ENCODE measurements around the gene ABCC12. TPM values are rescaled to one million over a fixed set of nuclear protein-coding genes. Genes with fewer than 3 reads are reported as not detected.

The ABCC12 gene
- total RNA-seq, 1 experiment from 2014 or later: not detected

GRCh38 chr16:48197294-48197693 lies 41.5 kb upstream of the ABCC12 start:
- no peaks in the 10 kb centered on the region for H3K36me3 Mint-ChIP-seq
- DNase-seq (ENCODE audit: low spot score) (no peak), ATAC-seq (no peak)
- H3K27me3 Mint-ChIP-seq (ENCODE audit: low read depth): no peaks in the 10 kb centered on the region
- TF ChIP-seq RELA (CRISPR knock-in tag; IDR thresholded peaks at IDR 0.05; ENCODE audit: borderline replicate concordance) (no peak), CBFB (CRISPR knock-in tag; IDR thresholded peaks at IDR 0.05; ENCODE audit: low read depth) (no peak), RORB (CRISPR knock-in tag; IDR thresholded peaks at IDR 0.05) (no peak), NR3C1 (CRISPR knock-in tag; conservative IDR thresholded peaks at IDR 0.05; ENCODE audit: low read depth) (no peak), MYBL2 (CRISPR knock-in tag; IDR thresholded peaks at IDR 0.05) (no peak), ZNF219 (CRISPR knock-in tag; IDR thresholded peaks at IDR 0.05; ENCODE audit: borderline replicate concordance) (no peak), JUN (CRISPR knock-in tag; IDR thresholded peaks at IDR 0.05) (no peak), MXD4 (CRISPR knock-in tag; IDR thresholded peaks at IDR 0.05; ENCODE audit: borderline replicate concordance) (no peak), ZNF532 (CRISPR knock-in tag; IDR thresholded peaks at IDR 0.05; ENCODE audit: borderline replicate concordance) (no peak), GABPB1 (CRISPR knock-in tag; IDR thresholded peaks at IDR 0.05) (no peak), ZNF232 (CRISPR knock-in tag; IDR thresholded peaks at IDR 0.05) (no peak), GTF2I (CRISPR knock-in tag; conservative IDR thresholded peaks at IDR 0.05) (no peak)
- TF ChIP-seq, protein P1, sequence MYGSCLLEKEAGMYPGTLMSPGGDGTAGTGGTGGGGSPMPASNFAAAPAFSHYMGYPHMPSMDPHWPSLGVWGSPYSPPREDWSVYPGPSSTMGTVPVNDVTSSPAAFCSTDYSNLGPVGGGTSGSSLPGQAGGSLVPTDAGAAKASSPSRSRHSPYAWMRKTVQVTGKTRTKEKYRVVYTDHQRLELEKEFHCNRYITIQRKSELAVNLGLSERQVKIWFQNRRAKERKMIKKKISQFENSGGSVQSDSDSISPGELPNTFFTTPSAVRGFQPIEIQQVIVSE (CRISPR knock-in tag; IDR thresholded peaks at IDR 0.05; ENCODE audit: borderline replicate concordance): no peak
- no peaks in the 10 kb centered on the region for H3K4me1 Mint-ChIP-seq
- no peak overlapping the region for H3K4me3 Mint-ChIP-seq
- no peak overlapping the region for H3K27ac Mint-ChIP-seq
- ChIA-PET CTCF (no interaction called here), POLR2A (no interaction called here)
- peaks cover 5% of the 10 kb centered on the region; the same call in 1 of the 2 replicates for H3K9me3 Mint-ChIP-seq

- H3K36me3 Mint-ChIP-seq: no peaks in the 10 kb centered on the region
- H3K4me3 Mint-ChIP-seq: no peak overlapping the region
- no peaks in the 10 kb centered on the region for H3K4me1 Mint-ChIP-seq
- no peak overlapping the region for H3K27ac Mint-ChIP-seq
- POLR2A ChIA-PET: no interaction called here
- no peak for ATAC-seq
- H3K27me3 Mint-ChIP-seq (ENCODE audit: low read depth): no peaks in the 10 kb centered on the region
- H3K9me3 Mint-ChIP-seq: peaks cover 5% of the 10 kb centered on the region; the same call in 1 of the 2 replicates
- no peak for DNase-seq (ENCODE audit: low spot score)
- CTCF ChIA-PET: no interaction called here
- no peak for TF ChIP-seq ESRRA (CRISPR knock-in tag; IDR thresholded peaks at IDR 0.05; ENCODE audit: borderline replicate concordance)
- TF ChIP-seq USF2 (CRISPR knock-in tag; IDR thresholded peaks at IDR 0.05): no peak
- TF ChIP-seq, protein P2, sequence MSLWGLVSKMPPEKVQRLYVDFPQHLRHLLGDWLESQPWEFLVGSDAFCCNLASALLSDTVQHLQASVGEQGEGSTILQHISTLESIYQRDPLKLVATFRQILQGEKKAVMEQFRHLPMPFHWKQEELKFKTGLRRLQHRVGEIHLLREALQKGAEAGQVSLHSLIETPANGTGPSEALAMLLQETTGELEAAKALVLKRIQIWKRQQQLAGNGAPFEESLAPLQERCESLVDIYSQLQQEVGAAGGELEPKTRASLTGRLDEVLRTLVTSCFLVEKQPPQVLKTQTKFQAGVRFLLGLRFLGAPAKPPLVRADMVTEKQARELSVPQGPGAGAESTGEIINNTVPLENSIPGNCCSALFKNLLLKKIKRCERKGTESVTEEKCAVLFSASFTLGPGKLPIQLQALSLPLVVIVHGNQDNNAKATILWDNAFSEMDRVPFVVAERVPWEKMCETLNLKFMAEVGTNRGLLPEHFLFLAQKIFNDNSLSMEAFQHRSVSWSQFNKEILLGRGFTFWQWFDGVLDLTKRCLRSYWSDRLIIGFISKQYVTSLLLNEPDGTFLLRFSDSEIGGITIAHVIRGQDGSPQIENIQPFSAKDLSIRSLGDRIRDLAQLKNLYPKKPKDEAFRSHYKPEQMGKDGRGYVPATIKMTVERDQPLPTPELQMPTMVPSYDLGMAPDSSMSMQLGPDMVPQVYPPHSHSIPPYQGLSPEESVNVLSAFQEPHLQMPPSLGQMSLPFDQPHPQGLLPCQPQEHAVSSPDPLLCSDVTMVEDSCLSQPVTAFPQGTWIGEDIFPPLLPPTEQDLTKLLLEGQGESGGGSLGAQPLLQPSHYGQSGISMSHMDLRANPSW (CRISPR knock-in tag; conservative IDR thresholded peaks at IDR 0.05; ENCODE audit: low read depth): no peak
- TF ChIP-seq, protein P3, sequence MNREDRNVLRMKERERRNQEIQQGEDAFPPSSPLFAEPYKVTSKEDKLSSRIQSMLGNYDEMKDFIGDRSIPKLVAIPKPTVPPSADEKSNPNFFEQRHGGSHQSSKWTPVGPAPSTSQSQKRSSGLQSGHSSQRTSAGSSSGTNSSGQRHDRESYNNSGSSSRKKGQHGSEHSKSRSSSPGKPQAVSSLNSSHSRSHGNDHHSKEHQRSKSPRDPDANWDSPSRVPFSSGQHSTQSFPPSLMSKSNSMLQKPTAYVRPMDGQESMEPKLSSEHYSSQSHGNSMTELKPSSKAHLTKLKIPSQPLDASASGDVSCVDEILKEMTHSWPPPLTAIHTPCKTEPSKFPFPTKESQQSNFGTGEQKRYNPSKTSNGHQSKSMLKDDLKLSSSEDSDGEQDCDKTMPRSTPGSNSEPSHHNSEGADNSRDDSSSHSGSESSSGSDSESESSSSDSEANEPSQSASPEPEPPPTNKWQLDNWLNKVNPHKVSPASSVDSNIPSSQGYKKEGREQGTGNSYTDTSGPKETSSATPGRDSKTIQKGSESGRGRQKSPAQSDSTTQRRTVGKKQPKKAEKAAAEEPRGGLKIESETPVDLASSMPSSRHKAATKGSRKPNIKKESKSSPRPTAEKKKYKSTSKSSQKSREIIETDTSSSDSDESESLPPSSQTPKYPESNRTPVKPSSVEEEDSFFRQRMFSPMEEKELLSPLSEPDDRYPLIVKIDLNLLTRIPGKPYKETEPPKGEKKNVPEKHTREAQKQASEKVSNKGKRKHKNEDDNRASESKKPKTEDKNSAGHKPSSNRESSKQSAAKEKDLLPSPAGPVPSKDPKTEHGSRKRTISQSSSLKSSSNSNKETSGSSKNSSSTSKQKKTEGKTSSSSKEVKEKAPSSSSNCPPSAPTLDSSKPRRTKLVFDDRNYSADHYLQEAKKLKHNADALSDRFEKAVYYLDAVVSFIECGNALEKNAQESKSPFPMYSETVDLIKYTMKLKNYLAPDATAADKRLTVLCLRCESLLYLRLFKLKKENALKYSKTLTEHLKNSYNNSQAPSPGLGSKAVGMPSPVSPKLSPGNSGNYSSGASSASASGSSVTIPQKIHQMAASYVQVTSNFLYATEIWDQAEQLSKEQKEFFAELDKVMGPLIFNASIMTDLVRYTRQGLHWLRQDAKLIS (CRISPR knock-in tag; IDR thresholded peaks at IDR 0.05; ENCODE audit: borderline replicate concordance): no peak
- TF ChIP-seq ZNF263 (CRISPR knock-in tag; IDR thresholded peaks at IDR 0.05; ENCODE audit: low read depth): no peak
- TF ChIP-seq FOXP4 (CRISPR knock-in tag; IDR thresholded peaks at IDR 0.05): no peak
- no peak for TF ChIP-seq ATF1 (CRISPR knock-in tag; IDR thresholded peaks at IDR 0.05)
- no peak for TF ChIP-seq NFYB (CRISPR knock-in tag; conservative IDR thresholded peaks at IDR 0.05; ENCODE audit: low read depth)
These were observed 39.2 kb upstream of the ABCC12 start for GRCh38 chr16:48194828-48195556.
